Activated T-cell treated with anti-CD3 and anti-CD28 coated beads, Interleukin-2, amount 50 U/mL, for 4 hours (primary cell): ENCODE results near the gene SRI. TPM values are rescaled to one million over a fixed set of nuclear protein-coding genes. Genes with fewer than 3 reads are reported as not detected.
"Not testable (repeated sequence)": the region's sequence is repeated elsewhere in the genome, so short reads cannot be mapped to it uniquely, and the experiment has no call there.

Source experiments
- ATAC-seq, 2 donors: fragments of 200-7000 bp; cut with Tn5 transposase; one replicate each; pipeline ENCODE4 v1.10.0; 2021
- DNase-seq: peaks from one replicate; pipeline ENCODE4 v3.0.0-alpha.2; 2020
- H3K27me3 Mint-ChIP-seq: one replicate; pipeline ENCODE4 v1.8.0; 2021; ENCODE audit warnings: low read depth, mixed read lengths
- H3K36me3 Mint-ChIP-seq: one replicate; pipeline ENCODE4 v1.8.0; 2022; ENCODE audit warnings: mixed read lengths; ENCODE audit not compliant: insufficient read depth
- H3K4me1 Mint-ChIP-seq: one replicate; pipeline ENCODE4 v1.8.0; 2021; ENCODE audit warnings: low read depth, mixed read lengths
- H3K4me3 Mint-ChIP-seq: one replicate; pipeline ENCODE4 v1.8.0; 2021; ENCODE audit warnings: mild to moderate bottlenecking, moderate library complexity, mixed read lengths
- H3K9me3 Mint-ChIP-seq: one replicate; pipeline ENCODE4 v1.8.0; 2021; ENCODE audit warnings: mixed read lengths
- total RNA-seq, 3 donors: library from RNA; stranded (reverse); gene quantifications; one replicate each; pipeline ENCODE4 v1.2.1, GENCODE V29; 2021

SRI gene
- total RNA-seq, 3 donors from 2014 or later, result 136 to 143 (median 140) TPM

DNA sequence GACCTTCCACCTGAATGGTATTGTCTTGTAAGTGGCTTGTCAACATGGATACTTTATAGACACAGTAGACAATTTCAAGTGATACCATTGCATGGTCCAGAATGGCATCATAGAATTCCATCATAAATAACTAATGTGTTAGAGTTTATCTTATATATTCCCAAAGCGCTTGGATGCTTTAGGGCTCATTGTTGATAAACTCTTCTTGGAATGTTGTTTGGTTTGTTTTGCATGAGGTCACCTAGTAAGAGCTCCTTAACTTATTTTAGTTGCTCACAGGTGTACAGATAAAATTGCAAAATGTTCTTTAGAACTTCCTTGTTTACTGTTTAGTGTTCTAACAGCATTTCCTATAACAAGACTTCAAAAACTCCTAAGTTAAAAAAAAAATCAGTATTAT is 36.8 kb downstream of the SRI start:
- ATAC-seq (no peak), DNase-seq (no peak)
- Mint-ChIP-seq H3K4me3 (no peak overlapping the region), H3K9me3 (no peaks in the 10 kb centered on the region), H3K36me3 (peaks cover 6% of the 10 kb centered on the region), H3K27me3 (no peaks in the 10 kb centered on the region), H3K4me1 (no peaks in the 10 kb centered on the region)

DNA sequence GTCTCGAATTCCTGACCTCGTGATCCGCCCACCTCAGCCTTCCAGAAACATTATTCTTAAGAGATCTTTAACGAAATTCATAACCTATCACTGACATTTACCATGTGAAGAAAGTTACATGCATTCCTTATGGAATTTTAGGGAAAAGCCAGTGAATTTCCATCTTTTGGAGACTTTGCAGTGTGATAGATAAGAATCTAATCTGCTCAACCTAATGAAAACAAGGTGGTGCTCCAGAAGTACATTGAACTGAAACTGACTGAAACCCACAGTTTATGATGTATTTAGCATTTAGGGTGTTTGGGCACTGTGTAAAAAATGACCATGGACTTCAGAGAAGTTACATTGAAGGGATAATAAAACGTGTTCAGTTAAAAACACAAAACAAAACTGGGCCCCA is 43.6 kb downstream of the SRI start:
- Mint-ChIP-seq H3K4me1 (no peaks in the 10 kb centered on the region), H3K36me3 (no peaks in the 10 kb centered on the region), H3K27me3 (no peaks in the 10 kb centered on the region), H3K4me3 (no peak overlapping the region), H3K9me3 (no peaks in the 10 kb centered on the region)
- DNase-seq, result no peak
- no peak for ATAC-seq

GRCh38 chr7:88172842-88173241 is 47.0 kb downstream of the SRI start:
- H3K4me1 Mint-ChIP-seq, result no peaks in the 10 kb centered on the region
- H3K4me3 Mint-ChIP-seq, result no peak overlapping the region
- DNase-seq, result no peak
- peaks cover 2% of the 10 kb centered on the region for H3K36me3 Mint-ChIP-seq
- H3K9me3 Mint-ChIP-seq, result no peaks in the 10 kb centered on the region
- no peaks in the 10 kb centered on the region for H3K27me3 Mint-ChIP-seq
- no peak for ATAC-seq

DNA sequence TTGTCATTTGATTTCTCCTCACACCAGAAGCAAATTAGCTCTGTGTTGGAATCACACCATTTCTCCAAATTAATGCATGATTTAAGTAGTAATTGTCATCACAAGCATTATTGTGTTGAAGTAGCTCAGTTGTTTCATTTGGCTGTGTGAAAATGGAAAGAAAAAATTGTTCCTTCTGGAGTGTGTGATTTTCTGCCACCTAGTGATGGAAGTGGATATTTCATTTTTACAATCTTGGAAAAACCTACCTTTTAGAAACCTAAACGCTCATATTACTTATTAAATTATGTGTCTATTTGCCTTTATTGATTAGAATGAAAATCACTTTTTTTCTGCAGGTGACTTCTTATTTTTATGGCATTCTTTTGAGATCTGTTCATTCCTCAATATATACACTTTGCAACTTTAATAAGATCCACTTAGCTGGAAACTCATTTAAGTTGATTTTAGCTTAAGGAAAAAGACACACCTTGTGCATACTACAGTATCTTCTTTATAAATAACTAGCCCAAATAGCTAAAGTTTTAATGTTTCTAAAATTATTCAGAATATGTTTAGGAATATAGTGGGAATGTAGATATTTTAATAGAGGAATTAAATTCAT is 50.0 kb downstream of the SRI start:
- Mint-ChIP-seq H3K4me3 (no peak overlapping the region), H3K4me1 (no peaks in the 10 kb centered on the region), H3K27me3 (no peaks in the 10 kb centered on the region), H3K9me3 (no peaks in the 10 kb centered on the region), H3K36me3 (peaks cover 2% of the 10 kb centered on the region)
- DNase-seq (no peak), ATAC-seq (no peak)

DNA sequence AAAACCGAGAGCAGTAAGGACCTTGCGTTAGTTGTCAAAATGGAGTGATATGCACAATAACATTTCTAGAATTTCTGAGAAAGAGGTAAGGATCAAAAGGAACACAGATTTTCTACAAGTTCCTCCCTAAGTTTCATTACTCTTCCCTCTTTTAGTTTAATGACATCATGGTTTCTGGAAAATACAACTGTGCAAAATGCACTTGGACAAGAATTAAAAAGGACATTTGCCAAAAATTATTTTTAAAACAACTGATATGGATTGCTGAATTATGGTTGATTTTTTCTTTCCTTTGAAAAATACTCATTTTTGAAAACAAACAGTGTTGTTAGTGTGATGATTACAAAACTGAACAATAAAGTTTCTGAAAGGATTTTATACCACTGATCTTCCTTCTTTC is 52.1 kb downstream of the SRI start:
- no peak overlapping the region for H3K4me3 Mint-ChIP-seq
- H3K4me1 Mint-ChIP-seq, result no peaks in the 10 kb centered on the region
- H3K36me3 Mint-ChIP-seq, result peaks cover 2% of the 10 kb centered on the region
- H3K27me3 Mint-ChIP-seq, result no peaks in the 10 kb centered on the region
- no peaks in the 10 kb centered on the region for H3K9me3 Mint-ChIP-seq
- ATAC-seq (no peak), DNase-seq (no peak)

- H3K4me3 Mint-ChIP-seq, result no peak overlapping the region
- ATAC-seq, result no peak
- DNase-seq, result no peak
- no peaks in the 10 kb centered on the region for H3K9me3 Mint-ChIP-seq
- peaks cover 2% of the 10 kb centered on the region for H3K36me3 Mint-ChIP-seq
- H3K27me3 Mint-ChIP-seq, result no peaks in the 10 kb centered on the region
- H3K4me1 Mint-ChIP-seq, result no peaks in the 10 kb centered on the region
Observed at GRCh38 chr7:88167223-88167622, 52.6 kb downstream of the SRI start.

GRCh38 chr7:88165697-88166096 is 54.1 kb downstream of the SRI start:
- ATAC-seq, result no peak
- Mint-ChIP-seq H3K9me3 (no peaks in the 10 kb centered on the region), H3K4me1 (no peaks in the 10 kb centered on the region)

GRCh38 chr7:88159741-88160140 is 60.1 kb downstream of the SRI start:
- H3K4me1 Mint-ChIP-seq, H3K4me3 Mint-ChIP-seq, ATAC-seq, H3K27me3 Mint-ChIP-seq, DNase-seq: not testable (repeated sequence)
- H3K9me3 Mint-ChIP-seq, result peaks cover 22% of the 10 kb centered on the region
- peaks cover 23% of the 10 kb centered on the region for H3K36me3 Mint-ChIP-seq

More at GRCh38 chr7:88165697-88166096, 54.1 kb downstream of the SRI start:
- no peaks in the 10 kb centered on the region for H3K27me3 Mint-ChIP-seq
- no peak for DNase-seq
- H3K4me3 Mint-ChIP-seq, result no peak overlapping the region
- peaks cover 2% of the 10 kb centered on the region for H3K36me3 Mint-ChIP-seq

DNA sequence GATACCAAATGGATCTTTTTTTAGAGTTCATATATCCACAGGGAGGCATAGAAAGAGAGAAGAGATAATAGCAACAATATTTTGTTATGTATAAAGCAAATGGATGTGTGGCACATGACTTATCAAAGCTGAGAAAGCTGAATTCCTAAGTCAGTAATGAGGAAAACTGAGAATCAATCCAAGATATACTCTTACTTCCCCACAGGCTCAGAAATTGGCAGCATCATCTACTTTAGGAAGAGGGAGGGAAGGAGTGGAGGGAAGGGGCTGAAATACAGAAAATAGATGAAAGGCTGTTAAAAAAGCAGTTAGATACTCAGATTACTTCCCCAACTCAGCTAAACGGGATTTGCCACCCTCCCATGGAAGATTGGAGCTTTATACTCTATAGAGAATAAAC is 63.5 kb downstream of the SRI start:
- peaks cover 22% of the 10 kb centered on the region for H3K9me3 Mint-ChIP-seq
- ATAC-seq (no peak), DNase-seq (no peak)
- no peak overlapping the region for H3K4me3 Mint-ChIP-seq
- H3K4me1 Mint-ChIP-seq, result no peaks in the 10 kb centered on the region
- peaks cover 31% of the 10 kb centered on the region for H3K36me3 Mint-ChIP-seq
- no peaks in the 10 kb centered on the region for H3K27me3 Mint-ChIP-seq

- Mint-ChIP-seq H3K4me3 (no peak overlapping the region), H3K4me1 (no peaks in the 10 kb centered on the region), H3K9me3 (peaks cover 22% of the 10 kb centered on the region), H3K36me3 (peaks cover 36% of the 10 kb centered on the region), H3K27me3 (no peaks in the 10 kb centered on the region)
- DNase-seq (no peak), ATAC-seq (no peak)
Observed at GRCh38 chr7:88155756-88156155, 64.1 kb downstream of the SRI start.

Other genes with a start within 250 kb of the SRI start
- gene STEAP4, start 86.9 kb upstream of the SRI start, total RNA-seq, result under 1 TPM; 0.05 to 0.10 (median 0.05) TPM